ENCODE results near the gene PCGF3. TPM values are rescaled to one million over a fixed set of nuclear protein-coding genes. Genes with fewer than 3 reads are reported as not detected.

Gene PCGF3
- total and polyA plus RNA-seq, 7 experiments from 2014 or later, result 3.8 to 66.8 (median 36.2) TPM

- Mint-ChIP-seq H3K4me3 (no peak overlapping the region), H3K9me3 (peaks cover 0 to 3% (median 0%) of the 10 kb centered on the region in 11 donors), H3K36me3 (peaks cover 0 to 28% (median 6%) of the 10 kb centered on the region in 5 donors), H3K4me1 (peaks cover 4 to 29% (median 20%) of the 10 kb centered on the region in 7 donors), H3K27ac (no peak overlapping the region), H3K27me3 (no peaks in the 10 kb centered on the region)
- intact Hi-C loops (cut with micrococcal nuclease), result no loop called here
- ChIA-PET POLR2A (no interaction called here), CTCF (no interaction called here)
- Histone ChIP-seq H3K27ac (ENCODE audit: low read depth, low read length) (no peak overlapping the region), H3K27me3 (ENCODE audit: control insufficient read depth in 2 of 2, insufficient read depth in 2 of 2, low read length in 2 of 2) (no peaks in the 10 kb centered on the region), H3K36me3 (ENCODE audit: control insufficient read depth in 2 of 3, insufficient read depth in 3 of 3, low read length in 3 of 3) (peaks cover 0 to 21% (median 0%) of the 10 kb centered on the region in 3 experiments), H3K9me3 (ENCODE audit: control insufficient read depth in 2 of 3, low read length in 3 of 3) (no peaks in the 10 kb centered on the region), H3K4me1 (ENCODE audit: control insufficient read depth in 2 of 2, insufficient read depth in 2 of 2, low read length in 2 of 2) (no peaks in the 10 kb centered on the region), H3K4me3 (ENCODE audit: low read length) (no peak overlapping the region)
- ATAC-seq, result no peak
- DNase-seq, result no peak
These were observed 20.0 kb downstream of the PCGF3 start for GRCh38 chr4:725391-726234.

DNA sequence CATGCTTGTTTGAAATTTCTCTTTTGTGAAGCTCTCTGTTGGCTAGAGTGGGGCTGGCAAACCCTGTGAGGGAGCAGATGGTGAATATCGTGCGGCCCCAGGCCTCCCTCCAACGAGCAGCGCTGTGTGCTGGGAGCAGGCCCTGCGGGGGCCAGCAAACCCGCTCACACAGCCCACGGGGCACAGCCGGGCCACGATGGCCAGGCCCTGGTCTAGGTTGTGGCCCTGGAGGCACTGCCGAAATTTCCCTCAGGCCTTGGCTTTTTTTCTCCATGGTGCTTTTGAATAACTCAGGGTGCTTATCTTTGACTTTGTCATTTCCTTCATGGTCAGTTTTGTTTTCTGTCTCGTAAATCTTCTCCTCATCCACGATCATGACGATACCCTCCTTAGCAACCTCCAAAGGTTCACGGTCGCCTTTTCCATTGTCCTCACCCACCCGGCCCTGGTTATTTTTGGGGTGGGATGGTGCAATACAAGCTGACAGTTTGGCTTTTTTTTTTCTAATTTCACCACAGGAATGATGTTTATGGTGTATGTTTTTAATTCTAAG is 20.7 kb downstream of the PCGF3 start:
- peaks cover 4 to 29% (median 20%) of the 10 kb centered on the region in 7 donors for H3K4me1 Mint-ChIP-seq
- no peaks in the 10 kb centered on the region for H3K27me3 Mint-ChIP-seq
- Histone ChIP-seq H3K4me1 (ENCODE audit: control insufficient read depth in 2 of 2, insufficient read depth in 2 of 2, low read length in 2 of 2) (no peaks in the 10 kb centered on the region), H3K9me3 (ENCODE audit: control insufficient read depth in 2 of 3, low read length in 3 of 3) (no peaks in the 10 kb centered on the region), H3K27ac (ENCODE audit: low read depth, low read length) (no peak overlapping the region), H3K36me3 (ENCODE audit: control insufficient read depth in 2 of 3, insufficient read depth in 3 of 3, low read length in 3 of 3) (peaks cover 0 to 22% (median 0%) of the 10 kb centered on the region in 3 experiments), H3K27me3 (ENCODE audit: control insufficient read depth in 2 of 2, insufficient read depth in 2 of 2, low read length in 2 of 2) (no peaks in the 10 kb centered on the region), H3K4me3 (ENCODE audit: low read length) (no peak overlapping the region)
- ATAC-seq, result no peak
- H3K4me3 Mint-ChIP-seq, result peak overlapping the region in 1 of 10 donors; percentile 15
- peak overlapping the region in 1 of 9 donors; percentile 24 for H3K27ac Mint-ChIP-seq
- no peak for DNase-seq
- intact Hi-C loops (cut with micrococcal nuclease), result no loop called here
- ChIA-PET CTCF (no interaction called here), POLR2A (no interaction called here)
- peaks cover 0 to 3% (median 0%) of the 10 kb centered on the region in 11 donors for H3K9me3 Mint-ChIP-seq
- H3K36me3 Mint-ChIP-seq, result peaks cover 0 to 29% (median 9%) of the 10 kb centered on the region in 5 donors

GRCh38 chr4:726838-727237 is 21.2 kb downstream of the PCGF3 start:
- intact Hi-C loops (cut with micrococcal nuclease), result no loop called here
- no peak overlapping the region for H3K4me3 Mint-ChIP-seq

GRCh38 chr4:727576-727975 is 21.9 kb downstream of the PCGF3 start:
- H3K36me3 Mint-ChIP-seq, result peaks cover 0 to 19% (median 3%) of the 10 kb centered on the region in 5 donors
- peaks cover 0 to 17% (median 0%) of the 10 kb centered on the region in 3 experiments for H3K36me3 ChIP-seq (ENCODE audit: control insufficient read depth in 2 of 3, insufficient read depth in 3 of 3, low read length in 3 of 3)
- H3K9me3 Mint-ChIP-seq, result peaks cover 0 to 3% (median 0%) of the 10 kb centered on the region in 11 donors

More at GRCh38 chr4:726838-727237, 21.2 kb downstream of the PCGF3 start:
- Histone ChIP-seq H3K4me3 (ENCODE audit: low read length) (no peak overlapping the region), H3K36me3 (ENCODE audit: control insufficient read depth in 2 of 3, insufficient read depth in 3 of 3, low read length in 3 of 3) (peaks cover 0 to 18% (median 0%) of the 10 kb centered on the region in 3 experiments), H3K4me1 (ENCODE audit: control insufficient read depth in 2 of 2, insufficient read depth in 2 of 2, low read length in 2 of 2) (no peaks in the 10 kb centered on the region), H3K9me3 (ENCODE audit: control insufficient read depth in 2 of 3, low read length in 3 of 3) (no peaks in the 10 kb centered on the region), H3K27ac (ENCODE audit: low read depth, low read length) (no peak overlapping the region), H3K27me3 (ENCODE audit: control insufficient read depth in 2 of 2, insufficient read depth in 2 of 2, low read length in 2 of 2) (no peaks in the 10 kb centered on the region)
- H3K27ac Mint-ChIP-seq, result peak overlapping the region in 2 of 9 donors; percentile 24 to 72
- POLR2A ChIA-PET, result no interaction called here
- H3K4me1 Mint-ChIP-seq, result peaks cover 4 to 26% (median 20%) of the 10 kb centered on the region in 7 donors
- H3K27me3 Mint-ChIP-seq, result no peaks in the 10 kb centered on the region
- H3K36me3 Mint-ChIP-seq, result peaks cover 0 to 24% (median 7%) of the 10 kb centered on the region in 5 donors
- no peak for ATAC-seq
- DNase-seq, result no peak
- H3K9me3 Mint-ChIP-seq, result peaks cover 0 to 3% (median 0%) of the 10 kb centered on the region in 11 donors
- CTCF ChIA-PET, result no interaction called here

DNA sequence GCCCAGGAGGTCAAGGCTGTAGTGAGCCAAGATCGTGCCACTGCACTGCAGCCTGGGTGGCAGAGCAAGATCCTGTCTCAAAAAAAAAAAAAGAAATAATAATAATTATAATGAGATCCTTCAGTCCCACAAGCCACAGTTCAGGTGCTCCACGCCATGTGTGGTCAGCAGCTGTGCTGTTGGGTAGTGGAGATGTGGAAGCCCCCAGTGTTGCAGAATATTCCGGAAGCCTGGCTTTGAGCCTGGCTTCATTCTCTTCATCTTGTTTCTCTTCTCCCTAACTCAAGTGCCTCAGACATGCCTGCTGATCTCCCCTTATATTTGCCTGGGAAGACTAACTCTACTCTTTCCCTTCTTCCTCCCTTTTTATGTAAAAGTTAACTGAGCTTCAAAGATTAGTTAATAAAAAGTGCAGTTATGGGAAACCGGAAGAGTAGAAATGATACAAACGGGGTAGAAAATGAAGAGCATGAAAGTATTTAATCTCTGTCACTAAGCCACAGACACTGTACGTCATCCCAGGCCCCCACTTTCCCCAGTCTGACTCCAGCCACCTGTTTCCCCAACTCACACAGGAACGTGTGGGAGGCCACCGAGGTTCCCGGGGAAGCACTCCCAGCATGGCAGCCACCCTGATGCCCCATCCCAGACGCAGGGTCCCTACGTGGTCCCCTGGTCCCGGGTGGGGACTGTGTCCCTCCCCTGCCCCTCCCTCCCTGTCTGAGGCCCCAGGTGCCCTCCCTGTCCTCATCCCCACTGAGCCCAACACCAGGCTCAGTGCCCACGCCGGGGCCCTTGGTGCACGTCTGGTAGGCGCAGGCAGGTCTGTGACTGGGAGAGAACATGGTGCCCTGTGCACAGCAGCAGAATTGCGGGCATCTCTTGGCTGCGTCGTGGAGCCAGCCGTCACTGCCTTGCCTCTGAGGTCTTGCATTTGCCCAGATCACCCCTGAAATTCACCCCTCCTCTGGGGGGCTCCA is 24.0 kb downstream of the PCGF3 start:
- Histone ChIP-seq H3K27ac (ENCODE audit: low read depth, low read length) (no peak overlapping the region), H3K4me3 (ENCODE audit: low read length) (no peak overlapping the region), H3K9me3 (ENCODE audit: control insufficient read depth in 2 of 3, low read length in 3 of 3) (no peaks in the 10 kb centered on the region), H3K36me3 (ENCODE audit: control insufficient read depth in 2 of 3, insufficient read depth in 3 of 3, low read length in 3 of 3) (peaks cover 0 to 37% (median 8%) of the 10 kb centered on the region in 3 experiments), H3K4me1 (ENCODE audit: control insufficient read depth in 2 of 2, insufficient read depth in 2 of 2, low read length in 2 of 2) (no peaks in the 10 kb centered on the region), H3K27me3 (ENCODE audit: control insufficient read depth in 2 of 2, insufficient read depth in 2 of 2, low read length in 2 of 2) (no peaks in the 10 kb centered on the region)
- ChIA-PET POLR2A (no interaction called here), CTCF (no interaction called here)
- intact Hi-C loops (cut with micrococcal nuclease), result no loop called here
- no peaks in the 10 kb centered on the region for H3K9me3 Mint-ChIP-seq
- ATAC-seq, result no peak
- H3K36me3 Mint-ChIP-seq, result peaks cover 3 to 26% (median 6%) of the 10 kb centered on the region in 5 donors
- no peak overlapping the region for H3K4me3 Mint-ChIP-seq
- no peaks in the 10 kb centered on the region for H3K27me3 Mint-ChIP-seq
- peaks cover 4 to 25% (median 17%) of the 10 kb centered on the region in 7 donors for H3K4me1 Mint-ChIP-seq
- peak overlapping the region in 3 of 9 donors; percentile 3 to 43 (median 8) for H3K27ac Mint-ChIP-seq
- no peak for DNase-seq

More at GRCh38 chr4:727576-727975, 21.9 kb downstream of the PCGF3 start:
- Mint-ChIP-seq H3K4me1 (peaks cover 4 to 25% (median 20%) of the 10 kb centered on the region in 7 donors), H3K27me3 (no peaks in the 10 kb centered on the region), H3K4me3 (no peak overlapping the region), H3K27ac (peak overlapping the region in 2 of 9 donors; percentile 15 to 59)
- CTCF ChIA-PET, result no interaction called here
- no peaks in the 10 kb centered on the region for H3K9me3 ChIP-seq (ENCODE audit: control insufficient read depth in 2 of 3, low read length in 3 of 3)
- H3K27ac ChIP-seq (ENCODE audit: low read depth, low read length), result no peak overlapping the region
- intact Hi-C loops (cut with micrococcal nuclease), result no loop called here
- POLR2A ChIA-PET, result no interaction called here
- no peak overlapping the region for H3K4me3 ChIP-seq (ENCODE audit: low read length)
- H3K4me1 ChIP-seq (ENCODE audit: control insufficient read depth in 2 of 2, insufficient read depth in 2 of 2, low read length in 2 of 2), result no peaks in the 10 kb centered on the region
- no peak for ATAC-seq
- no peaks in the 10 kb centered on the region for H3K27me3 ChIP-seq (ENCODE audit: control insufficient read depth in 2 of 2, insufficient read depth in 2 of 2, low read length in 2 of 2)
- DNase-seq, result no peak

- H3K27ac ChIP-seq (ENCODE audit: low read depth, low read length), result no peak overlapping the region
- H3K4me3 Mint-ChIP-seq, result no peak overlapping the region
- H3K27ac Mint-ChIP-seq, result peak overlapping the region in 1 of 9 donors; percentile 59
- H3K36me3 ChIP-seq (ENCODE audit: control insufficient read depth in 2 of 3, insufficient read depth in 3 of 3, low read length in 3 of 3), result peaks cover 0 to 45% (median 8%) of the 10 kb centered on the region in 3 experiments
- intact Hi-C loops (cut with micrococcal nuclease), result no loop called here
- H3K36me3 Mint-ChIP-seq, result peaks cover 3 to 34% (median 6%) of the 10 kb centered on the region in 5 donors
- POLR2A ChIA-PET, result no interaction called here
- H3K27me3 ChIP-seq (ENCODE audit: control insufficient read depth in 2 of 2, insufficient read depth in 2 of 2, low read length in 2 of 2), result no peaks in the 10 kb centered on the region
- H3K9me3 ChIP-seq (ENCODE audit: control insufficient read depth in 2 of 3, low read length in 3 of 3), result no peaks in the 10 kb centered on the region
- no peak overlapping the region for H3K4me3 ChIP-seq (ENCODE audit: low read length)
- CTCF ChIA-PET, result no interaction called here
- no peaks in the 10 kb centered on the region for H3K4me1 ChIP-seq (ENCODE audit: control insufficient read depth in 2 of 2, insufficient read depth in 2 of 2, low read length in 2 of 2)
- peaks cover 4 to 19% (median 13%) of the 10 kb centered on the region in 7 donors for H3K4me1 Mint-ChIP-seq
- no peaks in the 10 kb centered on the region for H3K27me3 Mint-ChIP-seq
- DNase-seq (no peak), ATAC-seq (no peak)
- no peaks in the 10 kb centered on the region for H3K9me3 Mint-ChIP-seq
These were observed 24.9 kb downstream of the PCGF3 start for GRCh38 chr4:730511-730910.

Data from naive thymus-derived CD4-positive, alpha-beta T cell (primary cell).